GM23338 (cell line): ENCODE measurements around the gene HHIPL1. TPM values are rescaled to one million over a fixed set of nuclear protein-coding genes. Genes with fewer than 3 reads are reported as not detected.
A peak's percentile ranks its signal among the peaks of the same experiment; 100 is the strongest.

Experiments
- ATAC-seq: fragments of 200-7000 bp; cut with Tn5 transposase; 3 replicates; pipeline ENCODE4 v1.9.1; 2020
- DNase-seq: peaks from one replicate; pipeline ENCODE4 v3.0.0-alpha.2; 2015; ENCODE audit warnings: low spot score
- H2AFZ ChIP-seq: fragments of 200-600 bp; sonication (generic); 2 replicates; pipeline ENCODE4 v1.8.0; 2016; ENCODE audit warnings: antibody characterized with exemption, mild to moderate bottlenecking, moderate library complexity
- H3F3A ChIP-seq: fragments of 200-600 bp; sonication (generic); replicated peaks from 2 replicates; pipeline ENCODE4 v1.8.0; 2017; ENCODE audit warnings: antibody characterized with exemption, mixed run types, low read depth
- H3K27ac ChIP-seq: fragments of 200-600 bp; sonication (generic); 2 replicates; pipeline ENCODE4 v1.6.1; 2016; ENCODE audit warnings: low read depth
- H3K27me3 ChIP-seq: fragments of 200-600 bp; sonication (generic); 2 replicates; pipeline ENCODE4 v1.8.0; 2016; ENCODE audit warnings: mild to moderate bottlenecking, mixed run types, moderate library complexity; ENCODE audit not compliant: insufficient read depth
- H3K36me3 ChIP-seq: fragments of 200-600 bp; sonication (generic); 2 replicates; pipeline ENCODE4 v1.8.0; 2016; ENCODE audit warnings: mild to moderate bottlenecking; ENCODE audit not compliant: insufficient read depth
- H3K4me1 ChIP-seq: fragments of 200-600 bp; sonication (generic); 2 replicates; pipeline ENCODE4 v1.8.0; 2016; ENCODE audit warnings: mild to moderate bottlenecking, moderate library complexity; ENCODE audit not compliant: insufficient read depth
- H3K4me2 ChIP-seq: fragments of 200-600 bp; sonication (generic); 2 replicates; pipeline ENCODE4 v1.7.1; 2017; ENCODE audit warnings: mixed run types
- H3K4me3 ChIP-seq: fragments of 200-600 bp; sonication (generic); 2 replicates; pipeline ENCODE4 v1.6.1; 2016; ENCODE audit warnings: mixed run types
- H3K79me2 ChIP-seq: fragments of 200-600 bp; sonication (generic); replicated peaks from 2 replicates; pipeline ENCODE4 v1.8.0; 2017; ENCODE audit warnings: mild to moderate bottlenecking; ENCODE audit not compliant: insufficient read depth
- H3K9me2 ChIP-seq: fragments of 200-600 bp; sonication (generic); 2 replicates; pipeline ENCODE4 v1.8.0; 2017; ENCODE audit not compliant: insufficient read depth
- H4K20me1 ChIP-seq: fragments of 200-600 bp; sonication (generic); replicated peaks from 2 replicates; pipeline ENCODE4 v1.8.0; 2017; ENCODE audit warnings: mild to moderate bottlenecking; ENCODE audit not compliant: insufficient read depth
- H3K27ac Mint-ChIP-seq: 2 replicates; pipeline ENCODE4 v1.8.0; 2020; ENCODE audit warnings: inconsistent platforms, mild to moderate bottlenecking, moderate library complexity, mixed read lengths
- H3K27me3 Mint-ChIP-seq: 3 replicates; pipeline ENCODE4 v1.8.0; 2022; ENCODE audit warnings: low read depth, mild to moderate bottlenecking, moderate library complexity, mixed read lengths, inconsistent platforms; ENCODE audit not compliant: insufficient read depth, poor library complexity
- H3K36me3 Mint-ChIP-seq: 3 replicates; pipeline ENCODE4 v1.8.0; 2021; ENCODE audit warnings: low read depth, mild to moderate bottlenecking, inconsistent platforms, moderate library complexity, mixed read lengths
- H3K4me1 Mint-ChIP-seq: 3 replicates; pipeline ENCODE4 v1.8.0; 2020; ENCODE audit warnings: mild to moderate bottlenecking, inconsistent platforms, mixed read lengths
- H3K4me3 Mint-ChIP-seq: 3 replicates; pipeline ENCODE4 v1.8.0; 2021; ENCODE audit warnings: moderate library complexity, mild to moderate bottlenecking, inconsistent platforms, mixed read lengths
- H3K9me3 Mint-ChIP-seq: 3 replicates; pipeline ENCODE4 v1.8.0; 2020; ENCODE audit warnings: moderate library complexity, mild to moderate bottlenecking, inconsistent platforms, mixed read lengths
- CREB1 ChIP-seq: fragments of 250-450 bp; sonication (Bioruptor Pico); IDR thresholded peaks from 2 replicates; pipeline ENCODE4 v1.5.0; 2020; ENCODE audit warnings: low read depth, mild to moderate bottlenecking, moderate library complexity
- EZH2 ChIP-seq: fragments of 200-600 bp; sonication (generic); IDR thresholded peaks from one replicate; pipeline ENCODE4 v1.8.0; 2017; ENCODE audit warnings: antibody characterized with exemption, mild to moderate bottlenecking, low read depth; ENCODE audit not compliant: unreplicated experiment
- EZH2phosphoT487 ChIP-seq: fragments of 200-600 bp; sonication (generic); IDR thresholded peaks from one replicate; pipeline ENCODE4 v1.8.1; 2018; ENCODE audit warnings: antibody characterized with exemption; ENCODE audit not compliant: unreplicated experiment
- JUNB ChIP-seq: IDR thresholded peaks from one replicate; pipeline ENCODE4 v1.6.1; 2016; ENCODE audit warnings: antibody characterized with exemption; ENCODE audit not compliant: unreplicated experiment
- NANOG ChIP-seq: IDR thresholded peaks from 2 replicates; pipeline ENCODE4 v1.6.1; 2016; ENCODE audit warnings: antibody characterized with exemption, borderline replicate concordance
- POLR2AphosphoS5 ChIP-seq: IDR thresholded peaks from 2 replicates; pipeline ENCODE4 v1.6.1; 2016; ENCODE audit warnings: antibody characterized with exemption, low read depth
- STAT1 ChIP-seq: IDR thresholded peaks from one replicate; pipeline ENCODE4 v1.6.1; 2016; ENCODE audit warnings: antibody characterized with exemption; ENCODE audit not compliant: unreplicated experiment
- ZNF114 ChIP-seq: fragments of 250-450 bp; sonication (Bioruptor Pico); IDR thresholded peaks from 2 replicates; pipeline ENCODE4 v1.5.0; 2020; ENCODE audit warnings: mild to moderate bottlenecking, moderate library complexity
- ZNF331 ChIP-seq: fragments of 250-450 bp; sonication (Bioruptor Pico); IDR thresholded peaks from 2 replicates; pipeline ENCODE4 v1.5.0; 2020; ENCODE audit warnings: low read depth, mild to moderate bottlenecking, moderate library complexity
- polyA plus RNA-seq: library from polyadenylated mRNA; unstranded; fragments of >200 nt; fragmentation: Nextera tagmentation; extraction: Ambion mirVana; gene quantifications from 2 replicates; pipeline ENCODE4 v1.2.1, GENCODE V29; 2016
- total RNA-seq: library from RNA; depleted of rRNA; stranded (reverse); fragments of >200 nt; shearing (Covaris generic); gene quantifications from 2 replicates; pipeline ENCODE4 v1.2.3, GENCODE V29; 2014
- TF ChIP-seq, protein P1 (sequence below): fragments of 250-450 bp; sonication (Bioruptor Pico); IDR thresholded peaks from 2 replicates; pipeline ENCODE4 v1.5.0; 2020; ENCODE audit warnings: mild to moderate bottlenecking, moderate library complexity
- TF ChIP-seq, protein P2 (sequence below): IDR thresholded peaks from 2 replicates; pipeline ENCODE4 v1.6.1; 2016; ENCODE audit warnings: antibody characterized with exemption
- TF ChIP-seq, protein P3 (sequence below): IDR thresholded peaks from one replicate; pipeline ENCODE4 v1.6.1; 2018; ENCODE audit warnings: antibody characterized with exemption; ENCODE audit not compliant: unreplicated experiment
- TF ChIP-seq, protein P4 (sequence below), 2 experiments: fragments of 200-600 bp in 1 of 2; sonication (generic) in 1 of 2; conservative IDR thresholded peaks; 2 replicates each; pipeline versions ENCODE4 v1.5.1 to v1.6.1; 2016 to 2017; ENCODE audit warnings: antibody characterized with exemption in 2 of 2, low read depth in 2 of 2, mild to moderate bottlenecking in 2 of 2, moderate library complexity in 1 of 2

Gene HHIPL1
- total and polyA plus RNA-seq, 2 experiments from 2014 or later = 1.9 to 2.0 TPM

DNA sequence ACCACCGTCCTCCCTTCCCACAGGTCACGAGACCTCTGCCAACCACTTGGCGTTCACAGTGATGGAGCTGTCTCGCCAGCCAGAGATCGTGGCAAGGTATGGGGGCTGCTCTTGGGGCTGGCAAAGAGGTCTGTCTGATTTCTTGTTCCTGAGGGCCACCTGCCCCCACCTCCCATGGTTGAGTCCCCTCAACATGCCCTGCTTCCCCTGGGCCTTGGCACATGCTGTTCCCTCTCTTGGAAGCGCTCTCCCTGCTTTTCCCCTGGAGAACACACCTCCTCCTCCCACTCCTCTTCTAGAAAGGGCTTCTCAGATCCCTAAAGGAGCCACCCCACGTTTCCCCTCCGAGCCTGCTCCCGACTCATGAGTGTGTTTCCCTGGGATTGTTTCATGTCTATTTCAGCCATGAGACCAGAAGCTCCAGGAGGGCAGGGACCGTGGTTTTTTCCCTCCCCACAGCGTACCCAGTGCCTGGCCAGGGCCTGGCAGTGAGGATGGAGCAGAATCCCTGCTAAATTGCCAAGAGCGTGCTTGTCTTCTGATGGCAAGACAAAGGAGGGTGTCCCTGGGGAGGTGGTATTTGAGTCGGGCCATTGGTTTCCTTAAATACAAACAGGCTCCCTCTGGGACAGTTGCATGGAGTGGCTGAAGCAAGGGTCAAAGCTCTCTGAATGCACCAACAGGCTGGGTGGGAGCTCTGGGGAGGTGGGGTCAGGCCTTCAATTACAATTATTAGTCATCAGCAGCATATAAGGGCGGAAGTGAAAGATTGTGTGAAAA, 73.3 kb downstream of the HHIPL1 start:
- Histone ChIP-seq H3K4me1 (no peaks in the 10 kb centered on the region), H3K27me3 (no peaks in the 10 kb centered on the region), H4K20me1 (no peaks in the 10 kb centered on the region), H3K4me2 (no peak overlapping the region), H3K9me2 (no peaks in the 10 kb centered on the region), H3K79me2 (no peaks in the 10 kb centered on the region), H3F3A (no peaks in the 10 kb centered on the region), H3K4me3 (no peak overlapping the region), H2AFZ (peak overlapping the region; percentile 80; the same call in 1 of the 2 replicates), H3K27ac (no peak overlapping the region), H3K36me3 (no peaks in the 10 kb centered on the region)
- ATAC-seq (peak; percentile 49), DNase-seq (no peak)
- Mint-ChIP-seq H3K27ac (no peak overlapping the region; the same call in 1 of the 2 replicates), H3K4me1 (peaks cover 5% of the 10 kb centered on the region; the same call in 2 of the 3 replicates), H3K27me3 (peaks cover 10% of the 10 kb centered on the region), H3K4me3 (no peak overlapping the region), H3K36me3 (no peaks in the 10 kb centered on the region), H3K9me3 (no peaks in the 10 kb centered on the region)
- TF ChIP-seq CREB1 (CRISPR knock-in tag) (no peak), STAT1 (no peak), POLR2AphosphoS5 (no peak), EZH2 (no peak), JUNB (no peak), NANOG (no peak), EZH2phosphoT487 (no peak), ZNF331 (CRISPR knock-in tag) (no peak), ZNF114 (CRISPR knock-in tag) (no peak)
- TF ChIP-seq, protein P1, sequence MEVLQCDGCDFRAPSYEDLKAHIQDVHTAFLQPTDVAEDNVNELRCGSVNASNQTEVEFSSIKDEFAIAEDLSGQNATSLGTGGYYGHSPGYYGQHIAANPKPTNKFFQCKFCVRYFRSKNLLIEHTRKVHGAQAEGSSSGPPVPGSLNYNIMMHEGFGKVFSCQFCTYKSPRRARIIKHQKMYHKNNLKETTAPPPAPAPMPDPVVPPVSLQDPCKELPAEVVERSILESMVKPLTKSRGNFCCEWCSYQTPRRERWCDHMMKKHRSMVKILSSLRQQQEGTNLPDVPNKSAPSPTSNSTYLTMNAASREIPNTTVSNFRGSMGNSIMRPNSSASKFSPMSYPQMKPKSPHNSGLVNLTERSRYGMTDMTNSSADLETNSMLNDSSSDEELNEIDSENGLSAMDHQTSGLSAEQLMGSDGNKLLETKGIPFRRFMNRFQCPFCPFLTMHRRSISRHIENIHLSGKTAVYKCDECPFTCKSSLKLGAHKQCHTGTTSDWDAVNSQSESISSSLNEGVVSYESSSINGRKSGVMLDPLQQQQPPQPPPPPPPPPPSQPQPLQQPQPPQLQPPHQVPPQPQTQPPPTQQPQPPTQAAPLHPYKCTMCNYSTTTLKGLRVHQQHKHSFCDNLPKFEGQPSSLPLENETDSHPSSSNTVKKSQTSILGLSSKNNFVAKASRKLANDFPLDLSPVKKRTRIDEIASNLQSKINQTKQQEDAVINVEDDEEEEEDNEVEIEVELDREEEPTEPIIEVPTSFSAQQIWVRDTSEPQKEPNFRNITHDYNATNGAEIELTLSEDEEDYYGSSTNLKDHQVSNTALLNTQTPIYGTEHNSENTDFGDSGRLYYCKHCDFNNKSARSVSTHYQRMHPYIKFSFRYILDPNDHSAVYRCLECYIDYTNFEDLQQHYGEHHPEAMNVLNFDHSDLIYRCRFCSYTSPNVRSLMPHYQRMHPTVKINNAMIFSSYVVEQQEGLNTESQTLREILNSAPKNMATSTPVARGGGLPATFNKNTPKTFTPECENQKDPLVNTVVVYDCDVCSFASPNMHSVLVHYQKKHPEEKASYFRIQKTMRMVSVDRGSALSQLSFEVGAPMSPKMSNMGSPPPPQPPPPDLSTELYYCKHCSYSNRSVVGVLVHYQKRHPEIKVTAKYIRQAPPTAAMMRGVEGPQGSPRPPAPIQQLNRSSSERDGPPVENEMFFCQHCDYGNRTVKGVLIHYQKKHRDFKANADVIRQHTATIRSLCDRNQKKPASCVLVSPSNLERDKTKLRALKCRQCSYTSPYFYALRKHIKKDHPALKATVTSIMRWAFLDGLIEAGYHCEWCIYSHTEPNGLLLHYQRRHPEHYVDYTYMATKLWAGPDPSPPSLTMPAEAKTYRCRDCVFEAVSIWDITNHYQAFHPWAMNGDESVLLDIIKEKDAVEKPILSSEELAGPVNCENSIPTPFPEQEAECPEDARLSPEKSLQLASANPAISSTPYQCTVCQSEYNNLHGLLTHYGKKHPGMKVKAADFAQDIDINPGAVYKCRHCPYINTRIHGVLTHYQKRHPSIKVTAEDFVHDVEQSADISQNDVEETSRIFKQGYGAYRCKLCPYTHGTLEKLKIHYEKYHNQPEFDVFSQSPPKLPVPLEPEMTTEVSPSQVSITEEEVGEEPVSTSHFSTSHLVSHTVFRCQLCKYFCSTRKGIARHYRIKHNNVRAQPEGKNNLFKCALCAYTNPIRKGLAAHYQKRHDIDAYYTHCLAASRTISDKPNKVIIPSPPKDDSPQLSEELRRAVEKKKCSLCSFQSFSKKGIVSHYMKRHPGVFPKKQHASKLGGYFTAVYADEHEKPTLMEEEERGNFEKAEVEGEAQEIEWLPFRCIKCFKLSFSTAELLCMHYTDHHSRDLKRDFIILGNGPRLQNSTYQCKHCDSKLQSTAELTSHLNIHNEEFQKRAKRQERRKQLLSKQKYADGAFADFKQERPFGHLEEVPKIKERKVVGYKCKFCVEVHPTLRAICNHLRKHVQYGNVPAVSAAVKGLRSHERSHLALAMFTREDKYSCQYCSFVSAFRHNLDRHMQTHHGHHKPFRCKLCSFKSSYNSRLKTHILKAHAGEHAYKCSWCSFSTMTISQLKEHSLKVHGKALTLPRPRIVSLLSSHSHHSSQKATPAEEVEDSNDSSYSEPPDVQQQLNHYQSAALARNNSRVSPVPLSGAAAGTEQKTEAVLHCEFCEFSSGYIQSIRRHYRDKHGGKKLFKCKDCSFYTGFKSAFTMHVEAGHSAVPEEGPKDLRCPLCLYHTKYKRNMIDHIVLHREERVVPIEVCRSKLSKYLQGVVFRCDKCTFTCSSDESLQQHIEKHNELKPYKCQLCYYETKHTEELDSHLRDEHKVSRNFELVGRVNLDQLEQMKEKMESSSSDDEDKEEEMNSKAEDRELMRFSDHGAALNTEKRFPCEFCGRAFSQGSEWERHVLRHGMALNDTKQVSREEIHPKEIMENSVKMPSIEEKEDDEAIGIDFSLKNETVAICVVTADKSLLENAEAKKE (CRISPR knock-in tag) = no peak
- TF ChIP-seq, protein P2, sequence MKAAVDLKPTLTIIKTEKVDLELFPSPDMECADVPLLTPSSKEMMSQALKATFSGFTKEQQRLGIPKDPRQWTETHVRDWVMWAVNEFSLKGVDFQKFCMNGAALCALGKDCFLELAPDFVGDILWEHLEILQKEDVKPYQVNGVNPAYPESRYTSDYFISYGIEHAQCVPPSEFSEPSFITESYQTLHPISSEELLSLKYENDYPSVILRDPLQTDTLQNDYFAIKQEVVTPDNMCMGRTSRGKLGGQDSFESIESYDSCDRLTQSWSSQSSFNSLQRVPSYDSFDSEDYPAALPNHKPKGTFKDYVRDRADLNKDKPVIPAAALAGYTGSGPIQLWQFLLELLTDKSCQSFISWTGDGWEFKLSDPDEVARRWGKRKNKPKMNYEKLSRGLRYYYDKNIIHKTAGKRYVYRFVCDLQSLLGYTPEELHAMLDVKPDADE = no peak
- TF ChIP-seq, protein P3, sequence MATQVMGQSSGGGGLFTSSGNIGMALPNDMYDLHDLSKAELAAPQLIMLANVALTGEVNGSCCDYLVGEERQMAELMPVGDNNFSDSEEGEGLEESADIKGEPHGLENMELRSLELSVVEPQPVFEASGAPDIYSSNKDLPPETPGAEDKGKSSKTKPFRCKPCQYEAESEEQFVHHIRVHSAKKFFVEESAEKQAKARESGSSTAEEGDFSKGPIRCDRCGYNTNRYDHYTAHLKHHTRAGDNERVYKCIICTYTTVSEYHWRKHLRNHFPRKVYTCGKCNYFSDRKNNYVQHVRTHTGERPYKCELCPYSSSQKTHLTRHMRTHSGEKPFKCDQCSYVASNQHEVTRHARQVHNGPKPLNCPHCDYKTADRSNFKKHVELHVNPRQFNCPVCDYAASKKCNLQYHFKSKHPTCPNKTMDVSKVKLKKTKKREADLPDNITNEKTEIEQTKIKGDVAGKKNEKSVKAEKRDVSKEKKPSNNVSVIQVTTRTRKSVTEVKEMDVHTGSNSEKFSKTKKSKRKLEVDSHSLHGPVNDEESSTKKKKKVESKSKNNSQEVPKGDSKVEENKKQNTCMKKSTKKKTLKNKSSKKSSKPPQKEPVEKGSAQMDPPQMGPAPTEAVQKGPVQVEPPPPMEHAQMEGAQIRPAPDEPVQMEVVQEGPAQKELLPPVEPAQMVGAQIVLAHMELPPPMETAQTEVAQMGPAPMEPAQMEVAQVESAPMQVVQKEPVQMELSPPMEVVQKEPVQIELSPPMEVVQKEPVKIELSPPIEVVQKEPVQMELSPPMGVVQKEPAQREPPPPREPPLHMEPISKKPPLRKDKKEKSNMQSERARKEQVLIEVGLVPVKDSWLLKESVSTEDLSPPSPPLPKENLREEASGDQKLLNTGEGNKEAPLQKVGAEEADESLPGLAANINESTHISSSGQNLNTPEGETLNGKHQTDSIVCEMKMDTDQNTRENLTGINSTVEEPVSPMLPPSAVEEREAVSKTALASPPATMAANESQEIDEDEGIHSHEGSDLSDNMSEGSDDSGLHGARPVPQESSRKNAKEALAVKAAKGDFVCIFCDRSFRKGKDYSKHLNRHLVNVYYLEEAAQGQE = no peak
- TF ChIP-seq, protein P4, sequence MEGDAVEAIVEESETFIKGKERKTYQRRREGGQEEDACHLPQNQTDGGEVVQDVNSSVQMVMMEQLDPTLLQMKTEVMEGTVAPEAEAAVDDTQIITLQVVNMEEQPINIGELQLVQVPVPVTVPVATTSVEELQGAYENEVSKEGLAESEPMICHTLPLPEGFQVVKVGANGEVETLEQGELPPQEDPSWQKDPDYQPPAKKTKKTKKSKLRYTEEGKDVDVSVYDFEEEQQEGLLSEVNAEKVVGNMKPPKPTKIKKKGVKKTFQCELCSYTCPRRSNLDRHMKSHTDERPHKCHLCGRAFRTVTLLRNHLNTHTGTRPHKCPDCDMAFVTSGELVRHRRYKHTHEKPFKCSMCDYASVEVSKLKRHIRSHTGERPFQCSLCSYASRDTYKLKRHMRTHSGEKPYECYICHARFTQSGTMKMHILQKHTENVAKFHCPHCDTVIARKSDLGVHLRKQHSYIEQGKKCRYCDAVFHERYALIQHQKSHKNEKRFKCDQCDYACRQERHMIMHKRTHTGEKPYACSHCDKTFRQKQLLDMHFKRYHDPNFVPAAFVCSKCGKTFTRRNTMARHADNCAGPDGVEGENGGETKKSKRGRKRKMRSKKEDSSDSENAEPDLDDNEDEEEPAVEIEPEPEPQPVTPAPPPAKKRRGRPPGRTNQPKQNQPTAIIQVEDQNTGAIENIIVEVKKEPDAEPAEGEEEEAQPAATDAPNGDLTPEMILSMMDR (conservative IDR thresholded peaks at IDR 0.05; ENCODE audit: low read depth in 2 of 2) = no peak
